Gastrocnemius medialis (tissue), 4 donors: ENCODE data around the gene ZFHX3. TPM values are rescaled to one million over a fixed set of nuclear protein-coding genes. Genes with fewer than 3 reads are reported as not detected.
A peak's percentile ranks its signal among the peaks of the same experiment; 100 is the strongest.

Experiments used
- ATAC-seq, 2 donors: fragments of 150-250 bp; one replicate each; pipeline ENCODE4 v1.9.1; 2016
- DNase-seq, 2 donors: peaks; one replicate each; pipeline ENCODE4 v3.0.0-alpha.2; 2019
- H3K27ac ChIP-seq, 4 donors: fragments of 200-600 bp; sonication (generic); 1 replicate in 1 of 4; 2 replicates in 3 of 4; pipeline ENCODE4 v1.5.1; 2016 to 2018; ENCODE audit warnings: mild to moderate bottlenecking in 2 of 4, moderate library complexity in 1 of 4
- H3K27me3 ChIP-seq, 3 donors: fragments of 200-600 bp; sonication (generic) in 2 of 3; 1 replicate in 1 of 3; 2 replicates in 2 of 3; pipeline versions ENCODE4 v1.5.1 to v1.6.0; 2016 to 2019; ENCODE audit warnings: mild to moderate bottlenecking in 1 of 3, moderate library complexity in 1 of 3
- H3K36me3 ChIP-seq, 2 donors: fragments of 200-600 bp; sonication (generic) in 1 of 2; one replicate each; pipeline ENCODE4 v1.5.1; 2017 to 2018
- H3K4me1 ChIP-seq, 2 donors: fragments of 200-600 bp; sonication (generic) in 1 of 2; one replicate each; pipeline ENCODE4 v1.5.1; 2016 to 2017; ENCODE audit warnings: mild to moderate bottlenecking in 2 of 2
- H3K4me3 ChIP-seq, 4 donors: fragments of 200-600 bp; sonication (generic) in 3 of 4; 1 replicate in 1 of 4; 2 replicates in 3 of 4; pipeline ENCODE4 v1.5.1; 2016 to 2019; ENCODE audit warnings: mild to moderate bottlenecking in 2 of 4
- H3K9me3 ChIP-seq, 3 donors: fragments of 200-600 bp; sonication (generic) in 2 of 3; 1 replicate in 1 of 3; 2 replicates in 2 of 3; pipeline ENCODE4 v1.5.1; 2016 to 2019
- CTCF ChIP-seq, 5 experiments: fragments of 450-650 bp in 3 of 5; fragments of 200-600 bp in 2 of 5; sonication (generic) in 2 of 5; IDR thresholded peaks in 4 of 5; conservative IDR thresholded peaks in 1 of 5; 1 replicate in 4 of 5; 2 replicates in 1 of 5; pipeline ENCODE4 v1.5.1; 2016 to 2019; ENCODE audit warnings: antibody characterized with exemption in 5 of 5, mild to moderate bottlenecking in 3 of 5, moderate library complexity in 3 of 5
- POLR2A ChIP-seq, 2 donors: fragments of 450-650 bp; IDR thresholded peaks; one replicate each; pipeline ENCODE4 v1.6.1; 2017; ENCODE audit warnings: antibody characterized with exemption in 2 of 2, mild to moderate bottlenecking in 2 of 2, moderate library complexity in 2 of 2
- in situ Hi-C, 4 donors: fragments of 200-750 bp; cut with MboI; loops; one replicate each; pipeline versions ENCODE4 v1.15.0 to v1.8.0; 2017; ENCODE audit warnings: low sequenced_read_pairs in 4 of 4
- intact Hi-C: fragments of 100-400 bp; cut with DNase I; formaldehyde crosslinking; loops from one replicate; pipeline ENCODE4 v1.15.1; 2023; ENCODE audit warnings: low total_unique reads
- total RNA-seq, 4 donors: library from RNA; depleted of rRNA; stranded (reverse); fragments of >200 nt; gene quantifications; one replicate each; pipeline versions ENCODE4 v1.1.0 to v1.2.3, GENCODE V29; 2016

ZFHX3 gene
- total RNA-seq, 4 donors from 2014 or later = 14.0 to 28.5 (median 27.3) TPM

GRCh38 chr16:72857834-72858664, 189.9 kb downstream of the ZFHX3 start:
- Histone ChIP-seq H3K4me3 (no peak overlapping the region), H3K27me3 (no peaks in the 10 kb centered on the region), H3K36me3 (no peaks in the 10 kb centered on the region), H3K27ac (peak overlapping the region in 1 of 4 donors; percentile 53), H3K9me3 (no peaks in the 10 kb centered on the region), H3K4me1 (peaks cover 40 to 47% of the 10 kb centered on the region in 2 donors)
- in situ Hi-C loops (no loop called here), intact Hi-C loops (no loop called here)
- ATAC-seq (no peak), DNase-seq (no peak)
- TF ChIP-seq POLR2A (IDR thresholded peaks at IDR 0.05) (no peak), CTCF (IDR thresholded peaks at IDR 0.05 in 4 of 5, conservative IDR thresholded peaks at IDR 0.05 in 1 of 5) (no peak)

GRCh38 chr16:72856797-72857196, 191.1 kb downstream of the ZFHX3 start:
- Histone ChIP-seq H3K36me3 (no peaks in the 10 kb centered on the region), H3K27ac (no peak overlapping the region), H3K4me3 (no peak overlapping the region), H3K4me1 (peaks cover 46% of the 10 kb centered on the region in 2 donors), H3K9me3 (no peaks in the 10 kb centered on the region), H3K27me3 (no peaks in the 10 kb centered on the region)
- DNase-seq (no peak), ATAC-seq (no peak)
- intact Hi-C loops (no loop called here), in situ Hi-C loops (no loop called here)
- TF ChIP-seq POLR2A (IDR thresholded peaks at IDR 0.05) = no peak
- TF ChIP-seq CTCF (IDR thresholded peaks at IDR 0.05 in 4 of 5, conservative IDR thresholded peaks at IDR 0.05 in 1 of 5) = no peak

- DNase-seq (no peak), ATAC-seq (no peak)
- Histone ChIP-seq H3K27me3 (no peaks in the 10 kb centered on the region), H3K27ac (peak overlapping the region in 2 of 4 donors; percentile 21 to 22), H3K4me3 (no peak overlapping the region), H3K4me1 (peaks cover 39 to 46% of the 10 kb centered on the region in 2 donors), H3K36me3 (no peaks in the 10 kb centered on the region), H3K9me3 (no peaks in the 10 kb centered on the region)
- TF ChIP-seq CTCF (IDR thresholded peaks at IDR 0.05 in 4 of 5, conservative IDR thresholded peaks at IDR 0.05 in 1 of 5) = no peak
- no peak for TF ChIP-seq POLR2A (IDR thresholded peaks at IDR 0.05)
- intact Hi-C loops (loop anchor here (5.0 kb wide), 1 partner anchor 38 kb away; no protein-coding TSS in a partner anchor), in situ Hi-C loops (no loop called here)
Measured at GRCh38 chr16:72854267-72854959, 193.5 kb downstream of the ZFHX3 start.

- Histone ChIP-seq H3K27ac (peak overlapping the region in 2 of 4 donors; percentile 22 to 31), H3K9me3 (no peaks in the 10 kb centered on the region), H3K4me3 (no peak overlapping the region), H3K36me3 (no peaks in the 10 kb centered on the region), H3K27me3 (no peaks in the 10 kb centered on the region), H3K4me1 (peaks cover 39 to 46% of the 10 kb centered on the region in 2 donors)
- in situ Hi-C loops (no loop called here), intact Hi-C loops (loop anchor here (5.0 kb wide), 1 partner anchor 39 kb away; no protein-coding TSS in a partner anchor)
- DNase-seq (no peak), ATAC-seq (no peak)
- no peak for TF ChIP-seq CTCF (IDR thresholded peaks at IDR 0.05 in 4 of 5, conservative IDR thresholded peaks at IDR 0.05 in 1 of 5)
- TF ChIP-seq POLR2A (IDR thresholded peaks at IDR 0.05) = no peak
Measured at GRCh38 chr16:72853575-72854266, 194.2 kb downstream of the ZFHX3 start.
